ENCODE results near the gene FNBP1. TPM values are rescaled to one million over a fixed set of nuclear protein-coding genes. Genes with fewer than 3 reads are reported as not detected.
"Not testable (repeated sequence)": the region's sequence is repeated elsewhere in the genome, so short reads cannot be mapped to it uniquely, and the experiment has no call there.

FNBP1 gene
- total RNA-seq, 1 donor from 2014 or later, result 50.0 TPM

DNA sequence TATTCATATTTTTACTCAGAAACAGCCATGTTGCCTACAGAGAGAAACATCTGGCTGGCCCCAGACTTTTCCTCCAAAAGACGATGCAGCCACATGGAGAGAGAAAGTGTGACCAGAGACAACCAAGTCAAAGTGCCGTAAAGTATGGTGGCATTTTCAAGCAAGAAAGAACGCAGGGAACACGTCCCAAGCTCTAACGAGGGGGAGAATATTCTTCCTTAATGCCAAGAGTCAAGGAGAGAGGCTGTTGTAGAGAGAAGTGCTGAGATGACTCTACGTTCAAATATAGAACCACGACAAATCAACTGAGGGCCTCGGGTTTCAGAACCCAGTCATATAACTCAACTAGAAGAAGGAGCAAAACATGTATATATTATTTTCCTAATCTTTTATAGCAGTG, 55.9 kb downstream of the FNBP1 start:
- intact Hi-C loops (cut with DNase I), result no loop called here
- H3K4me3 ChIP-seq, result no peak overlapping the region
- peaks cover 8% of the 10 kb centered on the region for H3K4me1 ChIP-seq
- ATAC-seq (no peak), DNase-seq (no peak)
- H3K27me3 ChIP-seq, result no peaks in the 10 kb centered on the region
- H3K9me3 ChIP-seq, result no peaks in the 10 kb centered on the region
- no peak for TF ChIP-seq CTCF (IDR thresholded peaks at IDR 0.05)
- H3K36me3 ChIP-seq, result no peaks in the 10 kb centered on the region
- no peak overlapping the region for H3K27ac ChIP-seq

DNA sequence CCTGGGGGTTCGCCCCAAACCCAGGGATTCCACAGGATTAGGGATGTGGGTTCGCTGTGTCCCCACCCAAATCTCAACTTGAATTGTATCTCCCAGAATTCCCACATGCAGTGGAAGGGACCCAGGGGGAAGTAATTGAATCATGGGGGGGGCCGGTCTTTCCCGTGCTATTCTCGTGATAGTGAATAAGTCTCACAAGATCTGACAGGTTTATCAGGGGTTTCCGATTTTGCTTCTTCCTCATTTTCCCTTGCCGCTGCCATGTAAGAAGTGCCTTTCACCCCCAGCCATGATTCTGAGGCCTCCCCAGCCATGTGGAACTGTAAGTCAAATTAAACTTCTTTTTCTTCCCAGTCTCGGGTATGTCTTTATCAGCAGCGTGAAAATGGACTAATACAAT, 58.4 kb downstream of the FNBP1 start:
- H3K4me3 ChIP-seq; DNase-seq; H3K36me3 ChIP-seq; intact Hi-C loops (cut with DNase I); H3K27me3 ChIP-seq; H3K4me1 ChIP-seq; H3K9me3 ChIP-seq; ATAC-seq; H3K27ac ChIP-seq: not testable (repeated sequence)

- Histone ChIP-seq H3K4me1 (no peaks in the 10 kb centered on the region), H3K9me3 (no peaks in the 10 kb centered on the region), H3K27ac (no peak overlapping the region), H3K27me3 (no peaks in the 10 kb centered on the region), H3K36me3 (peaks cover 3% of the 10 kb centered on the region), H3K4me3 (no peak overlapping the region)
- intact Hi-C loops (cut with DNase I), result no loop called here
- ATAC-seq, result no peak
- no peak for DNase-seq
- TF ChIP-seq CTCF (IDR thresholded peaks at IDR 0.05), result no peak
Measured at GRCh38 chr9:129983891-129984290, 59.1 kb downstream of the FNBP1 start.

DNA sequence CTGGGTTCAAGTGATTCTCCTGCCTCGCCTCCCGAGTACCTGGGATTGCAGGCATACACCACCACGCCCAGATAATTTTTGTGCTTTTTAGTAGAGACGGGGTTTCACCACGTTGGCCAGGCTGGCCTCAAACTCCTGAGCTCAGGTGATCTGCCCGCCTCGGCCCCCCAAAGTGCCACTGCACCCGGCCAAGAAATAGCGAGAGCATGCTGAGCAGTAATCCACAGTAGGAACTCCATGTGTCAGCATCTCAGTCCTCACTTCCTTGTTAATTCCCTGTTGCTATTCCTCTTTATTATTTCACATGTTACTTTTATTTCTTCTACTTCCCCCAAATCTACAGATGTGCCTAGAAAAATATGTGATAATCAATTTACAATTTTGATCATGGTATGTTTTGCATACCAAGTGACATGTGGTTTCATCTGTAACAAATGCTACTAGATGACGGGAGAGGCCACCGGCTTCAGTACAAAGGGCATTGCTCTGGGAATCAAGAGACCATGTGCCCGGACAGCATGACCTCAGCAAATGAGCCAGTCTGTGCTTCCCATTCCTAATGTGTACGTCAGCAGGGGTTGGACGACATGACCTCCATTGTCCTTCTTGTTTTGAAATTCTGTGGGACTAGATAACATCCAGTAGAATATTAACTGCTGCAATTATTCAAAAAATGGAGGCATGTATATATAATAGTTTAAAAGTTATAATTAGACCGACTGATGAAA, 61.6 kb downstream of the FNBP1 start:
- no peaks in the 10 kb centered on the region for H3K9me3 ChIP-seq
- no peaks in the 10 kb centered on the region for H3K4me1 ChIP-seq
- DNase-seq, result no peak
- H3K36me3 ChIP-seq, result peaks cover 27% of the 10 kb centered on the region
- H3K4me3 ChIP-seq, result no peak overlapping the region
- intact Hi-C loops (cut with DNase I), result no loop called here
- ATAC-seq, result peak; percentile 83
- H3K27me3 ChIP-seq, result no peaks in the 10 kb centered on the region
- TF ChIP-seq CTCF (IDR thresholded peaks at IDR 0.05), result no peak
- no peak overlapping the region for H3K27ac ChIP-seq

- ATAC-seq; intact Hi-C loops (cut with DNase I); DNase-seq; H3K4me1 ChIP-seq; H3K27ac ChIP-seq; H3K4me3 ChIP-seq; H3K9me3 ChIP-seq; H3K27me3 ChIP-seq: not testable (repeated sequence)
- H3K36me3 ChIP-seq, result peaks cover 31% of the 10 kb centered on the region
Measured at GRCh38 chr9:129980224-129980623, 62.8 kb downstream of the FNBP1 start.

DNA sequence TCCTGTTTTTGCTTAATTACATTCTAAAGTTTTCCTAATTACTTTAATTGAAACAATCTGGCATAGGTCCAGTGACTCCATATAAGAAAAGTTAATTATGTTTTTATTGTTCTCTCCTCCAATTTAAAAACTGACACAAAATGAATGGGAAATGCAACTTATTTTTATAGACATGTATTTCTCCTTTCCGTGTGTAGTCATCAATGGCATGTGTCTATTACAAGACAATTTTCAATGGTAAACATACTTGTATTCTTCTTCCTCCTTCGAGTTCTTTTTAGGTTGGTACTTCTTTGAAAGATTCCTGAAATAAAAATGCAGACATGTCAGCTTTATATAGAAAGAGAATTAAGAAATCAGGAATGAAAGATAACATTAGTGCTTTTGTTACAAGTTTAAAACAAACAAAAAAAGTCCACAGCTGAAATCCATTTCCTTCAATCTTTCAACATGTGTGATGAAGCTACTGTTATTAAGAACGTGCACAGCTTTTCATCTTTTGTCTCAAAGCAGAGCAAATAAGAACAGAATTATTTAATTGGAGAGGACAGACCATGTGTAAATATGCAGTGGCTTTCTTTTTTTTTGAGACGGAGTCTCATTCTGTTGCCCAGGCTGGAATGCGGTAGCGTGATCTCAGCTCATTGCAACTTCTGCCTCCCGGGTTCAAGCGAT, 63.8 kb downstream of the FNBP1 start:
- H3K9me3 ChIP-seq, result no peaks in the 10 kb centered on the region
- ATAC-seq, result no peak
- DNase-seq, result no peak
- intact Hi-C loops (cut with DNase I), result no loop called here
- TF ChIP-seq CTCF (IDR thresholded peaks at IDR 0.05), result no peak
- H3K4me1 ChIP-seq, result no peaks in the 10 kb centered on the region
- H3K36me3 ChIP-seq, result peaks cover 39% of the 10 kb centered on the region
- no peak overlapping the region for H3K4me3 ChIP-seq
- no peak overlapping the region for H3K27ac ChIP-seq
- no peaks in the 10 kb centered on the region for H3K27me3 ChIP-seq

Measured in upper lobe of right lung (tissue), 1 donor.